ENCODE results near the gene ITSN1. TPM values are rescaled to one million over a fixed set of nuclear protein-coding genes. Genes with fewer than 3 reads are reported as not detected.
A peak's percentile ranks its signal among the peaks of the same experiment; 100 is the strongest.

The ITSN1 gene
- total RNA-seq, 1 donor from 2014 or later = 73.8 TPM

DNA sequence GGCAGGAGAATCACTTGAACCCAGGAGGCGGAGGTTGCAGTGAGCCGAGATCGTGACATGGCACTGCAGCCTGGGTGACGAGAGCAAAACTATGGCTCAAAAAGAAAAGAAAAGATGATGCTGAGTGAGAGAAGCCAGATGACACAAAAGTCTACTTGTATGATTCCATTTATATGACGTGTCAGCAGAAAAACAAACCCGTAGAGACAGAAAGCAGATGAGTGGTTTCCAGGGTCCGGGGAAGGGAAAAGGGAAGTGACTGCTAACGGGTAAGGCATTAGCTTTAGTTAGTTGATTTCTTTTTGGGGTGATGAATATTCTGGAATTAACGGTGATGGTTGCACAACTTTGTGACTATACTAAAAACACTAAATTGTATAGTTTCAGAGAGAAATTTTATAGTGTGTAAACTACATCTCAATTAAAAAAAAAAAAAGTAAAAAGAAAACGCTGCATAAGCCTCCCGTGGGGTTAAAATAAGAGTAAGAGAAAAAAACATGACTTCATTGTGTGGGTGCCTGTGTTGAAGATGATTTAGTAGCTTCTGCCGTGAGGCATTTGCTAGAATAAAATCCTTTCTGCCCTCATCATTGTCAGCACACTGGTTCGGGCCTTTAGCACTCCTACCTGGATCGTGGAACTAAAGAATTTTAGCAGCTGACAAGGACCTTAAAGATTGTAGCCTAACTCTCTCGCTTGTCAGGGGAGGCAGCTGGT is 298.0 kb downstream of the ITSN1 start:
- FAIRE-seq = no peak
- DNase-seq (ENCODE audit: low spot score in 2 of 2) = no peak

DNA sequence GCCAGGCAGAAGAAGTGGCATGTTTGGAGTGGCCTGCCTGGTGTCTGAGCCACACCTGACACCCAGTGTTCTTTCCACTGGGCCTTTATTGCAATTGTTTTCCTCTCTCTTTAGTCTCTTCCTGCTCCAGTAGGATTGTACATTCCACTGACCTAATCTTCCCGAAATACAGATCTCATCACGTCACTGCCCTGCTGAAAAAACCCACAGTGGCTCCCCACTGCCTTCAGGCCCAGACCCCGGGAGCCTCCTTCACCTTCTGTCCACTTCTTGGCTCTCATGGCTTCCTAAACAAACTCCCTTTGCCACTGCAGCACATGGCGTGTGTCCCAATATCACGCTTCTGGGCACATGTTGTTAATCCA is 298.6 kb downstream of the ITSN1 start:
- FAIRE-seq (no peak), DNase-seq (ENCODE audit: low spot score in 2 of 2) (no peak)

GRCh38 chr21:33942426-33942825 is 300.1 kb downstream of the ITSN1 start:
- no peak for DNase-seq (ENCODE audit: low spot score in 2 of 2)
- no peak for FAIRE-seq

DNA sequence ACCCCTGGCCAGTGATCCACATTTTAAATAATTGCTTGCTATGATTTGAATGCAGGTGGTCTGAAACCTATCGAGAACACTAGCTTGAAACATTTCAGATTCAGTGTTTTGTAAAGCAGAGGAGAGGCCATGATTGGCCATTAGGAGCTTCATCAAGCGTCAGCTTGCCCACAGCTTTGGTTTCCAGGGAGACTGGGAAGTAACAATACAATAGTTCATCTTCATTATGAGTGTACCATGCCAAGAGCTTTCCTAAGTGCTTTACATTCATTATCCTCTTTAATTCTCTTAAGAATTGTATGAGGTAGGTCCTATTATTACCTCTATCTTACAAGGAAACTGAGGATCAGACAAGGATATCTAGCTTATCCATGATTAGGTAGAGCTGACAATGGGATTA is 301.0 kb downstream of the ITSN1 start:
- DNase-seq (ENCODE audit: low spot score in 2 of 2) (no peak), FAIRE-seq (no peak)

- no peak for DNase-seq (ENCODE audit: low spot score in 2 of 2)
- FAIRE-seq = no peak
Observed at GRCh38 chr21:33944185-33944763, 302.0 kb downstream of the ITSN1 start.

DNA sequence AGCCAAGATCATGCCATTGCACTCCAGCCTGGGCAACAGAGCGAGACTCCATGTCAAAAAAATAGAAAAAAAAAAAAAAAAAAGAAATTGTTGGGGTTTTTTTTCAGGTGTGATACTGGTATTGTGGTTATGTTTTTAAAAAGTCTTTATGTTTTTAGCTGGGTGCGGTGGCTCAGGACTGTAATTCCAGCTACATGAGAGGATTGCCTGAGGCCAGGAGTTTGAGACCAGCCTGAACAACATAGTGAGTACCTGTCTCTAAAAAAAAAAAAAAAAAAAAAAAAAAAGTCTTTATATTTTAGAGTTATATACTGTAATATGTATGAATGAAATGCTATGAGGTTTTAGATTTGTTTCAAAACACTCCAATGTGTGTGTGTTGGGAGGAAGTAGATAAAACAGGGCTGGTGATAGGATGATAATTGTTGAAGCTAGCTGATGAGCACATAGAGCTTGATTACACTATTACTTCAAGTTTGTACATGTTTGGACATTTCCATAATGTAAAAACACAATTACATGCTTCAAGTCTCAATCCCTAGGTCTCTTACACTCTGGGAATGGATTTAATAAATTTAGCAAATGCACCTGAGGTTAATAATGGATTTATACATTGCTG is 303.5 kb downstream of the ITSN1 start:
- FAIRE-seq = no peak
- no peak for DNase-seq (ENCODE audit: low spot score in 2 of 2)

- DNase-seq (ENCODE audit: low spot score in 2 of 2) (peak in 1 of 2 donors; percentile 71), FAIRE-seq (no peak)
Observed at GRCh38 chr21:33947451-33948095, 305.3 kb downstream of the ITSN1 start.

- no peak for FAIRE-seq
- no peak for DNase-seq (ENCODE audit: low spot score in 2 of 2)
Observed at GRCh38 chr21:33948096-33948950, 306.0 kb downstream of the ITSN1 start.

GRCh38 chr21:33948951-33949444 is 306.7 kb downstream of the ITSN1 start:
- no peak for FAIRE-seq

More at GRCh38 chr21:33948951-33949444, 306.7 kb downstream of the ITSN1 start:
- no peak for DNase-seq (ENCODE audit: low spot score in 2 of 2)

Other genes with a start within 250 kb of the ITSN1 start
- 60.3 TPM for gene IFNGR2, start 239.1 kb upstream of the ITSN1 start, total RNA-seq
- 46.9 TPM for gene TMEM50B, start 162.5 kb upstream of the ITSN1 start, total RNA-seq
- 6.5 TPM for gene DNAJC28, start 150.8 kb upstream of the ITSN1 start, total RNA-seq
- 83.2 TPM for gene GART, start 100.4 kb upstream of the ITSN1 start, total RNA-seq
- 95.0 TPM for gene SON, start 99.5 kb upstream of the ITSN1 start, total RNA-seq
- gene DONSON, start 53.8 kb upstream of the ITSN1 start, total RNA-seq = 24.5 TPM
- gene CRYZL1, start 760 bp upstream of the ITSN1 start, total RNA-seq = 68.9 TPM